Myocyte (in vitro differentiated cells): ENCODE data around the gene GTPBP3. TPM values are rescaled to one million over a fixed set of nuclear protein-coding genes. Genes with fewer than 3 reads are reported as not detected.

Experiments used
- DNase-seq: peaks from one replicate; pipeline ENCODE4 v3.0.0-alpha.2; 2012; ENCODE audit warnings: low read depth
- total RNA-seq: library from RNA; depleted of rRNA; stranded (reverse); fragments of >200 nt; gene quantifications from 2 replicates; pipeline ENCODE4 v1.2.3, GENCODE V29; 2014

The GTPBP3 gene
- total RNA-seq, 1 donor from 2014 or later, result 20.2 TPM

- DNase-seq, result peak; percentile 100
Observed at GRCh38 chr19:17309198-17309964, 28.0 kb upstream of the GTPBP3 start, which contains the start of gene DDA1. DDA1 (plus strand) TSS chr19:17309563; CDS start chr19:17309655, 92 bp downstream.

GRCh38 chr19:17309965-17310461, 27.3 kb upstream of the GTPBP3 start:
- DNase-seq, result no peak

- peak; percentile 48 for DNase-seq
Observed at GRCh38 chr19:17311455-17312188, 25.7 kb upstream of the GTPBP3 start.

- DNase-seq, result no peak
Observed at GRCh38 chr19:17312189-17313113, 24.9 kb upstream of the GTPBP3 start.

GRCh38 chr19:17314007-17314593, 23.3 kb upstream of the GTPBP3 start:
- DNase-seq, result no peak

- DNase-seq, result no peak
Observed at GRCh38 chr19:17318966-17319365, 18.4 kb upstream of the GTPBP3 start.

- DNase-seq, result no peak
Observed at GRCh38 chr19:17319473-17320238, 17.7 kb upstream of the GTPBP3 start.

- no peak for DNase-seq
Observed at GRCh38 chr19:17320435-17320834, 16.9 kb upstream of the GTPBP3 start.

- no peak for DNase-seq
Observed at GRCh38 chr19:17321655-17322489, 15.5 kb upstream of the GTPBP3 start.

- no peak for DNase-seq
Observed at GRCh38 chr19:17322854-17323253, 14.5 kb upstream of the GTPBP3 start.

- DNase-seq, result no peak
Observed at GRCh38 chr19:17323300-17323963, 13.9 kb upstream of the GTPBP3 start.

GRCh38 chr19:17323964-17324332, 13.4 kb upstream of the GTPBP3 start:
- DNase-seq, result no peak

GRCh38 chr19:17324357-17325114, 12.8 kb upstream of the GTPBP3 start:
- no peak for DNase-seq

GRCh38 chr19:17325133-17325532, 12.2 kb upstream of the GTPBP3 start:
- DNase-seq, result no peak

GRCh38 chr19:17325881-17326594, 11.3 kb upstream of the GTPBP3 start:
- DNase-seq, result no peak

- DNase-seq, result no peak
Observed at GRCh38 chr19:17326595-17326966, 10.8 kb upstream of the GTPBP3 start.

GRCh38 chr19:17327068-17327653, 10.2 kb upstream of the GTPBP3 start:
- no peak for DNase-seq
